Epithelial cell of prostate (primary cell): ENCODE measurements around the gene MAP2K5.

Experiments used
- DNase-seq: peaks from one replicate; pipeline ENCODE4 v3.0.0-alpha.2; 2011; ENCODE audit warnings: low read depth, low spot score
- H3K27ac ChIP-seq: fragments of 450-650 bp; 2 replicates; pipeline ENCODE4 v1.5.1; 2017; ENCODE audit warnings: mild to moderate bottlenecking

The MAP2K5 gene

DNA sequence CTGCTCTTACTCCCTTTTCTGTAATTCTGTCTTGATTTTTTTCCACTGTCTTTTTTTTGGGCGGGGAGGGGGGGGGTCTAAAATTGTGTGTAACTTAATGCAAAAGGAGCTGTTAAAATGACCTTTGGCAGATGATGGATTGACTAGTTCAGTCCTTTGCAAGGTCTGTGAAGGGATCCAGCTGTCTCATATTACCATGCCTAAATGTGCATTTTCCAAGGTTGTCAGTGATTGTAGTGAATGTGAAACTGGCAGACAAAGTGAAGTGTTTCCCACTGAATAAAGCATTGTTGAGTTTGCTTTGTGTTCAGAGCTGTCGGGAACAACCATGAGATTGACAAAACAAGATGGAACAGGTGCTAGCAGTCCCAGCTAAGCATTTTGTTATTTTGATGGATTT lies 172.7 kb downstream of the MAP2K5 start:
- H3K27ac ChIP-seq: no peak overlapping the region
- DNase-seq: no peak

DNA sequence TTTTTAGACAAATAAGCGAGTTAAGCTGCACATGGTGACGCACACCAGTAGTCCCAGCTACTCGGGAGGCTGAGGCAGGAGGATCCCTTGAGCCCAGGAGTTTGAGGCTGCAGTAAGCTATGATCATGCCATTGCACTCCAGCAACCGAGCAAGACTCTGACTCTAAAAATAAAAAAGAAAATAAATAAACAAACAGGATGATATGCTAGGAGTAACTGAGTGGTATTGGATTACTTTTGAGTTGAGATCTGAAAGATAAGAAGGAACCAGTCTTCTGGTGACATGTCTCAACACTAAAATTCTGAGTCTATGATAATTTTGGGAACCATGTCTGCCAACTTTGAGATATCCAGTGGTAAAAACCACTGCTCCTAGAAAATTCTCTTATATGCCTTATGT lies 173.7 kb downstream of the MAP2K5 start:
- no peak overlapping the region for H3K27ac ChIP-seq

DNA sequence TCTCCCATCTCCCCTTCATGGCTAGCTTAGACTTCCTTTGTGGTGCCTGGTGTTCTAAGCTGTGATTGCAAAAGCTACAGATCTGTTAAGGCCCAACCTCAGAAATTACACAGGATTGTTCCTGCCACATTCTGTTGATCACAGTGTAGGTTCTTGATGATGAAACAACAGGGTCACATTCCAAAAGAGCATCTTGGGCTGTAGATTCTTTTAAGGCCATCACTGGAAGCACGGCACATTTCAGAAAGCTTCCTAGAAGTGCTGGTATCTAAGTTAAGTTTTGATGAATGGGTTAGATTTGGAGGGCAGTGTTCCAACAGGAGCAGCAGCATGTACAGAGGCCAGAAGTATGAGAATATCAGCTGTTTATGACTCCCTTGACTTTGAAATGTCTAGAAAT lies 175.3 kb downstream of the MAP2K5 start:
- H3K27ac ChIP-seq: no peak overlapping the region
- no peak for DNase-seq

More for the DNA sequence above, 173.7 kb downstream of the MAP2K5 start:
- DNase-seq: no peak

DNA sequence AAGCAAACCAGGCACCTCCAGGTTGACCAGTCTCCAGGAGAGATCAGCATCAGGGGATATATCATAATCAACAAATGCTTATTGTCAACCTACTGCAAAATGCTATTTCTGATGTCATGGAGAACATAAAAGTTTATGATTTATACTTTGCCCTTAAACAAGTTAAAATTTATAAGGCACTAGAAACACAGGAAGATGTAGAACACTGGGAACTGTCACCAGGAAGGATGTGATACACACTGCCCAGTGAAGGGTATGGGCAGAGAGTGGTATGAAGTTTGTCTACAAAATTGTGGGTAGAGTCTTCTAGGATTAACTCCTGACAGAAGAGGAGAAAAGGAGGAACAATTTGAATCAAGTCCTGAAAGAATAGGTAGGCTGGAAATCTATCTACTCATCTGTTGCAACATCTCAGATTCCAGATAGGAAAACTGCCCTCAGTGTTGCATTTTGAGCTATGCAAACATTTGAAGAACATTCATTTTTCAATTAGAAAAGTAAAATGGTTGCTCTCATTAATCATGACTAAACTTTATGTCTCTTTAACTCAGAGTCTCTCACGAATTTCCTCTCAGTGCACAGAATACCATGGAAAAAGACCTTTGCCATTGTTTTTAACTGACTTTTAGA lies 176.9 kb downstream of the MAP2K5 start:
- DNase-seq: no peak
- H3K27ac ChIP-seq: no peak overlapping the region

DNA sequence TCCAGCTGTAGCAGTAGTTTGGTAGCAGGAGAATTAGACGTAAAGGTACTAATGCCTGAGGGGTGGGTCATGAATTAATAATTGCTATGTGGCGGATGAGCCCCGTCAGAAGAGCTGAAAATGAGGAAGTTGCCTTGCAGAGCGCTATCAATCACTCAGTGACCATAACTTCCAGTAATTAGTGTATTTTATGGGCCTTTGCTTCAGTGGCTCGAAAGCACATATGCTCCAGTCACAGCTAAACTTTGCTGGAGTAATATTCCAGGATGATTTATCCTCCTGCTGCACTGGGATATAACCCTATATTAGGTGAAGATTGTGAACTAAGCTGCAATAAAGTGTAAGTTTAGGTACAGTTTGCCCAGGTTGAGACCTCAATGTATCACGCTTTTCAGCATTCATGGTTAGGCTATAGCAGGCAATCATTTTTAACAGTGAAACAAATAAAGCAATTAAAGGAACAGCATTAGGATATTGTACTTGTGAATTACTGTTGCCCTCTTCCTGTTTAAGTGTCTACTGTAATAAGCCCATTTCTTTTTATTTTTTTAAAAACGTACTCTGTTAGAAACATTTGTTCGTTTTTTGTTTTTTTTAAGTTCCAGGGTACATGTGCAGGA lies 178.2 kb downstream of the MAP2K5 start:
- no peak overlapping the region for H3K27ac ChIP-seq
- no peak for DNase-seq

DNA sequence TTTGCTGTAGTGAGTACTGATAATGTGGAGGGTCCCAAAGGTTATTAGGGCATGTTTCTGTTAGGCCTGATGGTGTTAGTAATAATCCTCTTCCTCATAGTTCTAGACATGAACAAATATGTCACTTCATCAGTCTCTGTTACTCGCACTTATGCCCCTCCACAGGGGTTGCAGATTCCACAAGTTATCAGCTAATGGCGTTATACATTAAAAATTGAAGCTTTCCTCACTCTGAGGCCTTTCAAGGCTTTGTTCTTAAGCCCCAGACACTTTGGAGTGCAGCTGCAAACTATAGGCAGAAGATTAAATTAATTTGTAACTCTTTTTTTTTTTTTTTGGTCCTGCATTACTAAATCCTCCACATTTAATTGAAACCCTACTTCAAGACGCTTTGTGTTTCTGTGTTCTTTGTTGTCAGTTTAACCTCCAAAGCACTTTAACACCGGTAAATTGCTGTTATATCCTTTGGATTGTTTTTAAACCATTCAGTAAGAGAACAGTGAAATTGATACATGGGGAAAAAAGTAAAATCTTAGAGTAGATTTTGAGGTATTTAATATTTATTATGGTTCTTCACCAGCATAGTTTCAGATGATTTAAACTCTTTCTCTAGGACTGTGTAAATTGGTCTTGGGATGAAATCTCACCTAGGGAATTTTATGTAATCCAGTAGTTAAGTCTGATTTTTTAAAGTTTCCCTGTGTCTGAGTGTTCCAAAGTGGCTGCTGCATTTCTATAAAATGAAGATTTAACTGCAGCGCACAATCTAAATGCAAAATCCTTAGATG lies 179.7 kb downstream of the MAP2K5 start:
- H3K27ac ChIP-seq: no peak overlapping the region
- no peak for DNase-seq

DNA sequence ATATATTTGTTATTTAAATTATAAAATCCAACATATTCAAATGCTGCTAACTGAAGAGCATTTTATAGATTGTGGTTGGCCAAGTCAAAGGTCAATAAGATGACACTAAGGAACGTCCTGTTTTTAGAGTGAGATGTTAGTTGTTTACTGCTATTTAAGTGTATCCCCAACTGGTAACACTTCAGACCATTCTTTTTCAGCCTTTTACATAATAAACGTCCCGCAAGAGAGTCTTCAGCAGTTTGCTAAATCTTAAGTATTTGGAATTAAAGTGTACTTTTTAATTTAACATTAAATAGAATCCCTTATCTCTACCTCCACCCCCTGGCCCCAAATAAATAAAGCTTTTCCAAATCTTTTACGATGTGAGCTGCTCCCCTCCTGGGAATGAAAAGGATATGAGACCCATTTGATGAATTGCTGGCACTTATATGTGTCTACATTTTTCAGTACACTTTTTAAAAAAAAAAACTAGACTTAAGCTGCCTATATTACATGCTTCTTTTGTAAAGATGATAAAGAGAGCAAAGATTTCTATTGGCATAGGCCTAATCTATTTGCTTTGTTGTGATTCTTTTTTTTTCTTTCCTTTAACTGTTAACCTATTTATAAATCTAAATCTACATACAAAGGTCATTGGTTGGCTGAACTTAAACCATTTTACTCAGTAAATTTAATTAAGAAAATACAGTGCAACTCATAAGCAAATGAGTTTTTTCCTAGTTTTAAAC lies 181.0 kb downstream of the MAP2K5 start:
- no peak overlapping the region for H3K27ac ChIP-seq
- no peak for DNase-seq

DNA sequence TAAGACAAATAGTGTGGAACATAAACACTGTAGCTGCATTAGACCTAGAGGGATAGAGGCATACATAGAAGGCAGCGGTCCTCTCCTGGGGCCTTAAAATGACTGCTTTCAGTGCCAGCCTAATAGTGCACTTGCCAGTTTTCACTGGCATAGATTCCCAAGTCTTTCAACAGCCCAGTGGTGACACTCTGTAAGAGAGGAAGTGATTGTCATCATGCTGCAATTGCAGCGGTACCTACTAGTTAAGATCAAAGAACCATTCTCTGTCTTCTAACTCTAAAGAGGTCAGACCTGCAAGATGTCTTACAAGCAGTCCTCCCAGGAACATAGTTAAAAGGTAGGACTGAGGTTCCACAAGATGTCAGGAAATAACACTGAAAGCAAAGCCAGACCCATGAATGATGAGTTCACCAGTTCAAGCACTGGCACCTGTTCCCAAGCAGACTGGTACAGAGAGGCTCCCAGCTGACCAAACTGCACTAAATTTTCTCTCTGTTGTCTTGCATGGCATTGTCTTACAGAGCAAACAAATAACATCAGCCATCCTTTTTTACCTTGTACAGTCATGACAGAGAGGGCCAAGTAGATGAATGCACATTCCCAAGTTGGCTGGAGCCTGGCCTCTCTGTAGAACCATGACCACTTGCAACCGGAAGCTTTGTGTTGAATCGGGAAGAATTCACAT lies 182.3 kb downstream of the MAP2K5 start:
- DNase-seq: no peak
- no peak overlapping the region for H3K27ac ChIP-seq

DNA sequence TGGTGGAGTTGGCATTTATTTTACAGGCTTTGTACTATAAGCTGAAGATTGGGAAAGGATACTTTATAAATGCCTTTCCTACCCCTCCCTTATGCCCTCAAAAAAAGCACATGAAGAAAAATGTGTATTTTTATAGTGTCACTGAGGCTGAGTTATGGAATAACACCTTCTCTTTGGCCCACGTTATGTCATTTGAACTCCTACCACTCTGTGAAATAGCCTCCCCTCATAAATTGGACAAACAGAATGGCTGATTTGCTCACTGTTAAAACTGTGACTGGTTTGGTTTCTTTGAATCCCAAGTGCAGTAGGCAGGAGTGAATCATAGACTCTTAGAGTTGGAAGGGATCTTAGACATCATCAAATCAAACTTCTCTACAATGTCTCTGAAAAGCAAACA lies 187.6 kb downstream of the MAP2K5 start:
- no peak for DNase-seq
- no peak overlapping the region for H3K27ac ChIP-seq

DNA sequence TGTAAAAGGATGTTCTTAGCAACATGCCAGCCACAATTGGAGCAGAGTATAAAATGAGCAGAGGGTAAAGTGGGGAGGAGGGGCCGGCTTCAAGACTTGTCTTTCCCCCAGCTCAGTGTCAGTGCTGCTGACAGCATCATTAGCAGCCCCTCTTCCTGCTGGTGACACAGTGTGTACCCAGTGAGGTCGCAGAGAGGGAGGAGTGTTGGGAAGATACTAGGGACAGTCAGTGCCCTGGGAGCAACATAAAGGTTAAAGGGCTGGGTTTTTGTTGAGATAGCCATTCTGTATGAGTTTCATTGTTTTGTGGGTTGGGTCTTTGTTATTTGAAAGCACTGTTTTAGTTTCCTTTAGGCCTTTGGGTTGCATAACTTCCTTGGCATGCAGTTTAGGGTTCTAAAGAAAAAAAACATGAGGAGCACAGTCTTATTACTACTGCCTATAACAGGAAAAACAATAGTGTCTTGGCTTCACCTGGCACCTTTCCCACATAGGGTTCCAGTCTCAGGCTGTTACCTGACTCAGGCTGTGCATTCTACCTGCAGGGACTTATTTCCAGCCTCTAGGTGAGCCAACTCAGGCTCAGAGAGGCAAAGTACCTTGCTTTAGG lies 188.7 kb downstream of the MAP2K5 start:
- no peak overlapping the region for H3K27ac ChIP-seq
- DNase-seq: peak; percentile 33

DNA sequence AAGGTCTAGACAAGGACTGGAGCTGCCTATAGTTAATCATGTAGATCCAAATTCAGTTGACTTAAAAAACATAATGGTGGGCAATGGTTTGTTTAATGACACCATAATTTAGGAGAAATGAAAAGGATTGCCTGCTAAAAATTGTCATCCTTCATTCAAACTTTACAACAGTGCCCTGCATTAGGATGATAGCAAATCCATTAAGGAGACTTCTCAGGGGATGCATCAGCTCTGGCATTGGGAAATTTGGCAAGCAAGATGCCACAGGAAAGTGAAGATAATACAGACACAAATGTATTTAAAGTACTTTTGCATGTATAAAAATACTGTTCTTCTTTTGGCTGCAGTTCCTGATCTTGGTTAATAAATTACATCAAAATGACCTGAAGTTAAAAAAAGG lies 189.7 kb downstream of the MAP2K5 start:
- no peak overlapping the region for H3K27ac ChIP-seq
- no peak for DNase-seq

DNA sequence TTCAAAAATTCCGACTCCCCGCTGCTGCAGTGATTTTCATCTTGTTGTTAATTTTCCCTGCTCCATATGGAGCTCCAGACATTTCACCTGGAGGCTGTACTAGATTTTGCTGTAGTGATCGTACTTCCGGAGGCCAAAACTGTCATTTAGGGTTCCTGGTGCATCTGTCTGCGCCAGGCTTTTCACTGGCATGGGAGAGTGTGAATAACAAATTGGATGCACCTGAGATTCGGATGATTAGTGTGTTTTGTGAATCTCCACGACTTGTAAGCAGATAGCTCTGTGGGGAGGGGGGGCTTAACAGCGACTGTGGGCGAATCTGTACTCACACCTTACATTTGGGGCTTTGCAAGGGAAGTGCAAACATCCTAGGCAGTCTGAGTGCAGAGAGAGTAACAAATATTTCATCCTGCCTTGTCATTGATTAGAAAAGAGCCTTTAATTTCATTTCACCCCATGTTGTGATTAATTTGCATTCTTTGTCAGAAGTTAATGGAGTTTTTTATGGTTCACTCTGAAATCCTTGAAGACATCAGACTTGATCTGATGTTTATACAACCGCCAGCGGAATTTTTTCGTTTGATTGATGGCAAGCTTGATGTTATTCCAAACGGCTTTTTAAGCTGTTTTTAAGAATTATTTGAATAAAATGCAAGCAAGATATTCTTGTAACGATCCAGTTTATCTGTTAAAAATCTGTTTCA lies 190.3 kb downstream of the MAP2K5 start:
- no peak for DNase-seq
- no peak overlapping the region for H3K27ac ChIP-seq

DNA sequence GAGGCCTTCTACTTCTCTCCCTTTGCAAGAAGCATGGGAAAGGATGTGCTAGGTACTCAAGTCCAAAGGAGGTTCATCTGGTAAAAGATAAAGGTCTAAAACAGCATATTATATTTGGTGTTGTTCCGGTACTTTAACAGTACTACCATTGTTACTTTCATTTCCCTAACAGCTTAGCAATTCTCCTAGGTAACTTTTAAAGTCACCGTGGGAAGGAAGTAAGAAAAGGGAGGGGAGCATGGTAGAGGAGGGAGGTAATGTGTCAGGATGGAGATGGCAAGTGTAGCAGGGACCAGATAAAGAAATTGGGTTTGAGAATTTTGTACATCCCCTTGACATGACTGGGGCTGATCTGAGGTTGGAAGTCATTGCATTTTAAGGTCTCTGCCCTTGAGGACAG lies 193.4 kb downstream of the MAP2K5 start:
- DNase-seq: no peak
- H3K27ac ChIP-seq: no peak overlapping the region

DNA sequence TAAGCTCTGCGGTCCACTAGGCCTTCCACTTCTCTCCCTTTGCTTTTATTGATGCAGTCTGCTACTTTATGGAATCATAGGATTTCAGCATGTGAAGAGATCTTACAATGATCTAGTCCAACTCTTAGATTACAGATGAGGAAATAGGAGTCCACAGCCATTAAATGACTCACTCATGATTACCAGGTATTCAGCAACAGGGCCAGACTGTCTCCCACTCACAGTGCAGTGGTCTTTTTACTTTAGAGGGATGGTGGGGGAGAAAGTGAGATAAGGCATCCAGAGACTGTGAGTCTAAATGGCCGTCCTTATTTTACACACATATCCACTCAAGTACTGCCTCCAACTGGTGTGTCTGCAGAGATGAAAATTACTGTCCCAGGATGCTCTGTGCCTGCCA lies 194.3 kb downstream of the MAP2K5 start:
- H3K27ac ChIP-seq: no peak overlapping the region
- DNase-seq: no peak

DNA sequence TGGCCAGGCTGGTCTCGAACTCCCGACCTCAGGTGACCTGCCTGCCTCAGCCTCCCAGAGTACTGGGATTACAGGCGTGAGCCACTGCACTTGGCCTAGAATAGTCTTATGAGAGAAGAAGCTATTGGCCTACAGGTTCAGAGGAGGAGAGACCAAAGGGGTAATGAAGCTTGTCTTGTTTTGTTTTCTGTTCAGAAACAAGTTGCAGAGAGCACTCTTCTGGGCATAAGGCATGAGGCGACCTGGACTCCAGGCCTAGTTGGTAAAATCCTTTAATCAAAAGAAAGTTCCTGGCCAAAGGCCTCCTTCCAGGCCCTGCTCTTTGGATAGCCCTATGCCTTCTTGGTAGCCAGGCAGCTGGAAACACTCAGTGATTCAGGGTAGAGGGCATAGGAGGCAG lies 195.6 kb downstream of the MAP2K5 start:
- no peak for DNase-seq
- H3K27ac ChIP-seq: no peak overlapping the region

DNA sequence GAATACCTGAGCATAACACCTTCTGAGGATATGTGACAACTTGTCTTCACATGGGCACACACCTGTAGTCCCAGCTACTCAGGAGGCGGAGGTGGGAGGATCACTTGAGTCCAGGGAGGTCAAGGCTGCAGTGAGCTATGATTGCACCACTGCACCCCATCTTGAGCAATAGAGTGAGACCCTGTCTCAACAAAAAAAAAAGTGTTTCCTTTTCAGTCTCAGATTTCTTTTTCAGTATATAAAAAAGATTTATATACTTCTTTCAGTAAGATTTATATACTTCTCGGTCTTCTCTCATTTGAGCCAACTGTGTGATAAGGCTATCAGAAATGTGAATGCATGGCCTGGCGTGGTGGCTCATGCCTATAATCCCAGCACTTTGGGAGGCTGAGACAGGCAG lies 197.9 kb downstream of the MAP2K5 start:
- H3K27ac ChIP-seq: no peak overlapping the region
- no peak for DNase-seq

DNA sequence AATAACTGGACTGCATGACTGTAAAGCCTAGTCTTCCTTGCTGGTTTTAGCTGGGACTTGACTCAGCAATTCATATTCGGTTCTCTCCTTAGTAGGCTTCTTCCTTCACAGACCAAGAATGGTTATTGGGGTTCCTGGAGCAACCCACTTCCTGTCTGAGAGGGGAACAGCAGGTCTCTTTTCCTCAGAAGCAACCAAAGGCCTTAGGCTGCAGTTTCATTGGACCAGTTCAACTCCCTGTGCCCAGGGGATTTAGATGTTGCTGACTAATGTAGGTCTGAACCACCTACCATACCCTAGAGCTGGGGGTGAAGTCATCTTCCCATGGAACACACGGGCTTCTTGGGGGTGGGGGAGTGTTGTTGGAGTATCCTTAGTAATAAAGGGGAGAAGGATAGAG lies 198.8 kb downstream of the MAP2K5 start:
- no peak overlapping the region for H3K27ac ChIP-seq
- DNase-seq: no peak

DNA sequence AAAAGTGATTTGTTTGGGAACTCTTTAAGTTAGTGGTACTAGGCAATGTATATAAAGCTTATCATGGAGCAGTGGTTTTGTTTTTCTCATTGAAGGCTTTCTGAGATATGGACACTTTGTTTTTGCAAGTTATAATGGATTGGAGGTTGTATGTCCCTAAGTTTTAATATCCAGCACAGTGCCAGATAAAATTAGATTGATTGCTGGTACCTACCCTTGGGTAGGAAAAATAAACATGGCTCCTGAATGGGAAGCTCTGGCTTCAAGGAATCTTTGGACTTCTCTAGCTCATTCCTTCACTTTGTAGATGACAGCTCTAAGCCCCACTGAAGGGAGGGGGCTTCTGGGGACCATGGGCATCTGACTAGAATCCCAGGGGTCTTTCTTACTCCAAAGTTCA lies 201.1 kb downstream of the MAP2K5 start:
- no peak for DNase-seq
- H3K27ac ChIP-seq: no peak overlapping the region

DNA sequence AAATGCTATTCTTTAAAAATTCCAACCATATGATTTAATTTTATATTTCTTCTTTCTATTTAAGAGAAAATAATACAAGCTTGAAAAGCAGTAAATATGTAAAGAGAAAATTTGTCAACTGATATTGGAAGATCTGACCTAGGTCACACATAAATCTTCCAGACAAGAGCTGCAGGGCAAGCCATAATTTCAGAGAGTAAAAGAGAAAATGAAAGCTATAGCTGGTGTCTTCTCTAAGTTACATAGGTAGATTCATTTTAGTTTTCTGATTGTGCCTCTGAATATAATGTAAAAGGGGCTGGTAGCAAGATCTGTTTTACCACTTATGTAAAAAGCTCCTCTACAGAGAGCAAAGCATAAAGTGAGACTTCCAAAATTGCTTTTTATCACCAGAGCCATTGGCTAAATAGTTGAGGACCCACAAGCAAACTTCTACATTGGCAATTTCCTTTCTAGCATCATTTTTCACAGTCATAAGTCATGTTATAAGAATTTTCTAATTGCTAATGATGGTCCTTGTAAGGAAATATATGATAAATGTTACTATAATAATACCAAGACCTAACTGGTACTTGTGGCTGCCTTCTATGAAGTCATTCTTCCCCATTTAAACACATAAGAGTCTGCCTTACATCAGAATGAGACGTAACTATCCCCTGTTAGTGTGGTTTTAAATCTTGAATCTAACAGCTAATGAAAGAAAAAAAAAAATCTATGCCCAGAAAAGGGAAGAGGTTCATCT lies 202.0 kb downstream of the MAP2K5 start:
- DNase-seq: no peak
- H3K27ac ChIP-seq: peak overlapping the region; percentile 97
